HepG2 (cell line): ENCODE measurements around the gene FBXL20. TPM values are rescaled to one million over a fixed set of nuclear protein-coding genes. Genes with fewer than 3 reads are reported as not detected.

Source experiments
- AGO2 ChIP-seq: fragments of 200-400 bp; formaldehyde crosslinking; optimal IDR thresholded peaks from 2 replicates; pipeline ENCODE3; 2017; ENCODE audit warnings: mild to moderate bottlenecking, low read depth, low read length, moderate library complexity
- ATF7-NPFF ChIP-seq: sonication (generic); formaldehyde crosslinking; IDR thresholded peaks from 2 replicates; pipeline ENCODE4 v1.8.1; 2023; ENCODE audit warnings: mild to moderate bottlenecking, low read depth, missing genetic modification reagents, moderate library complexity
- CHD2 ChIP-seq: IDR thresholded peaks from 2 replicates; pipeline ENCODE4 v1.6.1; 2011; ENCODE audit warnings: low read depth, low read length, improper control_type of control experiment
- DR1 ChIP-seq: sonication (generic); formaldehyde crosslinking; IDR thresholded peaks from 2 replicates; pipeline ENCODE4 v1.8.0; 2021; ENCODE audit warnings: mild to moderate bottlenecking, missing genetic modification reagents, inconsistent platforms
- MAFG ChIP-seq: sonication (generic); formaldehyde crosslinking; IDR thresholded peaks from 2 replicates; pipeline ENCODE4 v1.5.1; 2020; ENCODE audit warnings: mild to moderate bottlenecking, missing genetic modification reagents
- NR2F2 ChIP-seq: IDR thresholded peaks from 2 replicates; pipeline ENCODE4 v1.6.1; 2012; ENCODE audit warnings: low read depth, inconsistent platforms, borderline replicate concordance
- PHF8 ChIP-seq: sonication (generic); formaldehyde crosslinking; IDR thresholded peaks from 2 replicates; pipeline ENCODE4 v1.5.0; 2020; ENCODE audit warnings: missing genetic modification reagents
- SAFB2 ChIP-seq: sonication (generic); formaldehyde crosslinking; IDR thresholded peaks from 2 replicates; pipeline ENCODE4 v1.5.1; 2020; ENCODE audit warnings: missing genetic modification reagents, low read depth, mild to moderate bottlenecking, borderline replicate concordance
- TAF15 ChIP-seq: fragments of 200-400 bp; formaldehyde crosslinking; IDR thresholded peaks from one replicate; pipeline ENCODE4 v1.6.1; 2018; ENCODE audit warnings: mild to moderate bottlenecking, low read depth, low read length; ENCODE audit not compliant: poor library complexity, severe bottlenecking
- ZKSCAN8 ChIP-seq: IDR thresholded peaks from 2 replicates; pipeline ENCODE4 v1.6.1; 2016; ENCODE audit warnings: borderline replicate concordance, missing genetic modification reagents, missing compliant biosample characterization
- ZNF234 ChIP-seq: sonication (generic); formaldehyde crosslinking; conservative IDR thresholded peaks from 2 replicates; pipeline ENCODE4 v1.5.1; 2020; ENCODE audit warnings: mild to moderate bottlenecking, missing genetic modification reagents
- ZNF333 ChIP-seq: sonication (generic); formaldehyde crosslinking; IDR thresholded peaks from 2 replicates; pipeline ENCODE4 v1.4.0; 2020; ENCODE audit warnings: mild to moderate bottlenecking, missing genetic modification reagents, borderline replicate concordance
- ZNF350 ChIP-seq: sonication (generic); formaldehyde crosslinking; IDR thresholded peaks from 2 replicates; pipeline ENCODE4 v1.4.0; 2020; ENCODE audit warnings: mild to moderate bottlenecking, low read depth, missing genetic modification reagents, borderline replicate concordance
- ZNF558 ChIP-seq: sonication (generic); formaldehyde crosslinking; IDR thresholded peaks from 2 replicates; pipeline ENCODE4 v1.9.0; 2022; ENCODE audit warnings: mild to moderate bottlenecking, missing genetic modification reagents, borderline replicate concordance
- ZNF589 ChIP-seq: sonication (generic); formaldehyde crosslinking; conservative IDR thresholded peaks from 2 replicates; pipeline ENCODE4 v1.8.0; 2022; ENCODE audit warnings: mild to moderate bottlenecking, moderate library complexity, missing genetic modification reagents
- ZNF841 ChIP-seq: sonication (generic); formaldehyde crosslinking; IDR thresholded peaks from 2 replicates; pipeline ENCODE4 v1.8.1; 2023; ENCODE audit warnings: missing genetic modification reagents, borderline replicate concordance
- ZSCAN20 ChIP-seq: sonication (generic); formaldehyde crosslinking; IDR thresholded peaks from 2 replicates; pipeline ENCODE4 v1.4.0; 2020; ENCODE audit warnings: missing genetic modification reagents, mild to moderate bottlenecking, borderline replicate concordance
- polyA plus RNA-seq, 8 experiments: library from polyadenylated mRNA; depleted of rRNA in 3 of 8; stranded (reverse) in 7 of 8; unstranded in 1 of 8; fragments of >200 nt; fragmentation: Illumina TruSeq in 4 of 8; extraction: Trizol in 4 of 8; gene quantifications; 2 replicates each; pipeline versions ENCODE4 v1.2.1 to v1.2.3, GENCODE V29; 2011 to 2016; ENCODE audit warnings: low read depth in 4 of 8, missing spikeins in 1 of 8, mixed read lengths in 1 of 8; ENCODE audit not compliant: insufficient read depth in 1 of 8
- total RNA-seq, 5 experiments: library from RNA; depleted of rRNA; stranded (reverse); fragments of >200 nt; fragmentation: Illumina TruSeq; extraction: Trizol; gene quantifications; 2 replicates each; pipeline ENCODE4 v1.2.3, GENCODE V29; 2016; ENCODE audit warnings: low read depth in 1 of 5
- TF ChIP-seq, protein P1 (sequence below): sonication (generic); IDR thresholded peaks from 2 replicates; pipeline ENCODE4 v1.6.1; 2016; ENCODE audit warnings: low read depth, borderline replicate concordance
- TF ChIP-seq, protein P2 (sequence below): IDR thresholded peaks from 2 replicates; pipeline ENCODE4 v1.6.1; 2016; ENCODE audit warnings: missing compliant biosample characterization, missing genetic modification reagents, borderline replicate concordance
- TF ChIP-seq, protein P3 (sequence below): sonication (generic); formaldehyde crosslinking; IDR thresholded peaks from 2 replicates; pipeline ENCODE4 v1.4.0; 2020; ENCODE audit warnings: missing genetic modification reagents, low read depth, mild to moderate bottlenecking, borderline replicate concordance
- TF ChIP-seq, protein P4 (sequence below): sonication (generic); formaldehyde crosslinking; IDR thresholded peaks from 2 replicates; pipeline ENCODE4 v1.8.0; 2022; ENCODE audit warnings: mild to moderate bottlenecking, missing genetic modification reagents; ENCODE audit not compliant: insufficient replicate concordance
- TF ChIP-seq, protein P5 (sequence below): IDR thresholded peaks from 2 replicates; pipeline ENCODE4 v1.6.1; 2016; ENCODE audit warnings: missing compliant biosample characterization, missing genetic modification reagents, borderline replicate concordance

Gene FBXL20
- total and polyA plus RNA-seq, 2 of the 13 experiments (the other 11 are each of a cell fraction or from before 2014, with no cell fraction given), result 10.2 to 10.3 TPM

DNA sequence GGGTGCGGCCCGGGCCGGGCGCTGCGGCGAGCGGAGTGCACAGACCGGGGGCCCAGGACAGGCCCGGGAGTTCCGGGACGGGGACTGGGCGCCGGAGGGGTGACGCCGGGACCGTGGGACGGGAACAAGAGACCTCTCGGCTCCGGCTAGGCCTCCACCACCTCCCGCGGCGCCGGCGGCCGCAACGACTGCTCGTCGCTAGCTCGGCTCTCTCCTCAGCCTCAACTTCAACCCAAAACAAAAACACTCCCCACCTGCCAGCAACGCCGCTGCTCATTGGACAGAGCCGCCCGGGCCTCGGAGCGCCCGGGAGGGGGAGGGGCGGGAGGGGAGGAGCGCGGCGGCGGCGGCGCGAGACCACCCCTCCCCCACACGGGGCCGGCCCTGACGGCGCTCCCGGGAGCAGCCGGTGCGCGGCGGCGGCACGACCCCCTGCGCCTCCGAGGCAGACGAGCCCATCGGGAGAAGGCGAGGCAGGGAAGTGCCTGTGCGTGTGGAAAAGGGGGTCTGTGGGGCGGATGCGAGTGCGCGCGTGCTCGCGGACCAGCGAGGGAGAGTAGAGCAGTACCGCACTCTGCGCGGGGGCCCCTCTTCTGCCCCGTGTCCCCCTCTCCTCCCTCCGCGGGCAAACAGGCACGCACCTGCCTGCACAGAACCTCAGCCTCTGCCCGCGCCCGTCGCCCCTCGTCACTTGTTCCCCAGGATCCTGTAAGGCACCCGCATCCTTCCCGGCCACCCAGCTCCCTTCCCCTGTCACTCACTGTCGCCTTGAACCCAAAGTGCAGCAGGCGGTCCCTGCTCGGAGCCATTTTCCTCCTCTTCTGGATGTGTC lies at the start of gene FBXL20 (continued):
- TF ChIP-seq, protein P1, sequence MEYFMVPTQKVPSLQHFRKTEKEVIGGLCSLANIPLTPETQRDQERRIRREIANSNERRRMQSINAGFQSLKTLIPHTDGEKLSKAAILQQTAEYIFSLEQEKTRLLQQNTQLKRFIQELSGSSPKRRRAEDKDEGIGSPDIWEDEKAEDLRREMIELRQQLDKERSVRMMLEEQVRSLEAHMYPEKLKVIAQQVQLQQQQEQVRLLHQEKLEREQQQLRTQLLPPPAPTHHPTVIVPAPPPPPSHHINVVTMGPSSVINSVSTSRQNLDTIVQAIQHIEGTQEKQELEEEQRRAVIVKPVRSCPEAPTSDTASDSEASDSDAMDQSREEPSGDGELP, result peak; percentile 48; the same call in 1 of the 2 replicates
- TF ChIP-seq PHF8 (CRISPR knock-in tag) (peak; percentile 90), ZNF234 (CRISPR knock-in tag) (peak; percentile 30; the same call in 1 of the 2 replicates), ZNF350 (CRISPR knock-in tag) (0 out of 2 replicates have a peak, but pooled peaks have one; percentile 3), NR2F2 (no peak; the same call in 1 of the 2 replicates), ZNF333 (peak; percentile 9; the same call in 1 of the 2 replicates), MAFG (CRISPR knock-in tag) (peak; percentile 62; the same call in 1 of the 2 replicates), DR1 (peak; percentile 60; the same call in 1 of the 2 replicates), ATF7-NPFF (CRISPR knock-in tag) (peak; percentile 48; the same call in 1 of the 2 replicates), CHD2 (peak; percentile 88), ZNF589 (CRISPR knock-in tag) (peak; percentile 47), ZKSCAN8 (CRISPR knock-in tag) (0 out of 2 replicates have a peak, but pooled peaks have one; percentile 41), ZNF558 (CRISPR knock-in tag) (peak; percentile 89; the same call in 1 of the 2 replicates), TAF15 (peak; percentile 40), AGO2 (peak; percentile 87), SAFB2 (CRISPR knock-in tag) (peak; percentile 89; the same call in 1 of the 2 replicates), ZNF841 (CRISPR knock-in tag) (no peak), ZSCAN20 (CRISPR knock-in tag) (peak; percentile 93; the same call in 1 of the 2 replicates)
- TF ChIP-seq, protein P2, sequence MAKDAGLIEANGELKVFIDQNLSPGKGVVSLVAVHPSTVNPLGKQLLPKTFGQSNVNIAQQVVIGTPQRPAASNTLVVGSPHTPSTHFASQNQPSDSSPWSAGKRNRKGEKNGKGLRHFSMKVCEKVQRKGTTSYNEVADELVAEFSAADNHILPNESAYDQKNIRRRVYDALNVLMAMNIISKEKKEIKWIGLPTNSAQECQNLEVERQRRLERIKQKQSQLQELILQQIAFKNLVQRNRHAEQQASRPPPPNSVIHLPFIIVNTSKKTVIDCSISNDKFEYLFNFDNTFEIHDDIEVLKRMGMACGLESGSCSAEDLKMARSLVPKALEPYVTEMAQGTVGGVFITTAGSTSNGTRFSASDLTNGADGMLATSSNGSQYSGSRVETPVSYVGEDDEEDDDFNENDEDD (CRISPR knock-in tag), result peak; percentile 82; the same call in 1 of the 2 replicates
- TF ChIP-seq, protein P3, sequence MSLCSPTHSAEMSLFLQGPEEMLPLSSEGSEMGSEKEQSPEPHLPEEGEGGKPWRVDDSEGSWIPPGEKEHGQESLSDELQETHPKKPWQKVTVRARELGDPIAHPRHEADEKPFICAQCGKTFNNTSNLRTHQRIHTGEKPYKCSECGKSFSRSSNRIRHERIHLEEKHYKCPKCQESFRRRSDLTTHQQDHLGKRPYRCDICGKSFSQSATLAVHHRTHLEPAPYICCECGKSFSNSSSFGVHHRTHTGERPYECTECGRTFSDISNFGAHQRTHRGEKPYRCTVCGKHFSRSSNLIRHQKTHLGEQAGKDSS (CRISPR knock-in tag), result 0 out of 2 replicates have a peak, but pooled peaks have one; percentile 66
- TF ChIP-seq, protein P4, sequence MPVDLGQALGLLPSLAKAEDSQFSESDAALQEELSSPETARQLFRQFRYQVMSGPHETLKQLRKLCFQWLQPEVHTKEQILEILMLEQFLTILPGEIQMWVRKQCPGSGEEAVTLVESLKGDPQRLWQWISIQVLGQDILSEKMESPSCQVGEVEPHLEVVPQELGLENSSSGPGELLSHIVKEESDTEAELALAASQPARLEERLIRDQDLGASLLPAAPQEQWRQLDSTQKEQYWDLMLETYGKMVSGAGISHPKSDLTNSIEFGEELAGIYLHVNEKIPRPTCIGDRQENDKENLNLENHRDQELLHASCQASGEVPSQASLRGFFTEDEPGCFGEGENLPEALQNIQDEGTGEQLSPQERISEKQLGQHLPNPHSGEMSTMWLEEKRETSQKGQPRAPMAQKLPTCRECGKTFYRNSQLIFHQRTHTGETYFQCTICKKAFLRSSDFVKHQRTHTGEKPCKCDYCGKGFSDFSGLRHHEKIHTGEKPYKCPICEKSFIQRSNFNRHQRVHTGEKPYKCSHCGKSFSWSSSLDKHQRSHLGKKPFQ (CRISPR knock-in tag), result no peak
- TF ChIP-seq, protein P5, sequence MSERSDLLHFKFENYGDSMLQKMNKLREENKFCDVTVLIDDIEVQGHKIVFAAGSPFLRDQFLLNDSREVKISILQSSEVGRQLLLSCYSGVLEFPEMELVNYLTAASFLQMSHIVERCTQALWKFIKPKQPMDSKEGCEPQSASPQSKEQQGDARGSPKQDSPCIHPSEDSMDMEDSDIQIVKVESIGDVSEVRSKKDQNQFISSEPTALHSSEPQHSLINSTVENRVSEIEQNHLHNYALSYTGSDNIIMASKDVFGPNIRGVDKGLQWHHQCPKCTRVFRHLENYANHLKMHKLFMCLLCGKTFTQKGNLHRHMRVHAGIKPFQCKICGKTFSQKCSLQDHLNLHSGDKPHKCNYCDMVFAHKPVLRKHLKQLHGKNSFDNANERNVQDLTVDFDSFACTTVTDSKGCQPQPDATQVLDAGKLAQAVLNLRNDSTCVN (CRISPR knock-in tag), result 0 out of 2 replicates have a peak, but pooled peaks have one; percentile 49
